Chondrocyte (in vitro differentiated cells): ENCODE data around the gene PPP2R2D. TPM values are rescaled to one million over a fixed set of nuclear protein-coding genes. Genes with fewer than 3 reads are reported as not detected.
A peak's percentile ranks its signal among the peaks of the same experiment; 100 is the strongest.

Experiments
- DNase-seq: peaks from one replicate; pipeline ENCODE4 v3.0.0; 2021; ENCODE audit warnings: mixed read lengths, low spot score
- H3K27ac Mint-ChIP-seq: one replicate; pipeline ENCODE4 v1.8.0; 2021; ENCODE audit warnings: mild to moderate bottlenecking, moderate library complexity, mixed read lengths; ENCODE audit not compliant: unreplicated experiment
- H3K27me3 Mint-ChIP-seq: 2 replicates; pipeline ENCODE4 v1.8.0; 2021; ENCODE audit warnings: low read depth, mixed read lengths
- H3K36me3 Mint-ChIP-seq: 2 replicates; pipeline ENCODE4 v1.8.0; 2021; ENCODE audit warnings: low read depth, mixed read lengths
- H3K4me1 Mint-ChIP-seq: 2 replicates; pipeline ENCODE4 v1.8.0; 2021; ENCODE audit warnings: low read depth, mild to moderate bottlenecking, mixed read lengths
- H3K4me3 Mint-ChIP-seq: one replicate; pipeline ENCODE4 v1.8.0; 2021; ENCODE audit warnings: mild to moderate bottlenecking, moderate library complexity, mixed read lengths; ENCODE audit not compliant: unreplicated experiment
- H3K9me3 Mint-ChIP-seq: 2 replicates; pipeline ENCODE4 v1.8.0; 2021; ENCODE audit warnings: low read depth, mixed read lengths
- CTCF ChIP-seq: fragments of 200-600 bp; sonication (generic); IDR thresholded peaks from 2 replicates; pipeline ENCODE4 v1.5.0; 2021; ENCODE audit warnings: antibody characterized with exemption, mild to moderate bottlenecking, moderate library complexity
- total RNA-seq: library from RNA; stranded (reverse); gene quantifications from 3 replicates; pipeline ENCODE4 v1.2.1, GENCODE V29; 2021

PPP2R2D gene
- total RNA-seq, 1 donor from 2014 or later: 24.3 TPM

- peaks cover 43% of the 10 kb centered on the region for H3K4me1 Mint-ChIP-seq
- no peaks in the 10 kb centered on the region for H3K9me3 Mint-ChIP-seq
- H3K4me3 Mint-ChIP-seq: no peak overlapping the region
- peak; percentile 41 for DNase-seq
- H3K27me3 Mint-ChIP-seq: no peaks in the 10 kb centered on the region
- TF ChIP-seq CTCF: no peak
- H3K36me3 Mint-ChIP-seq: peaks cover 9% of the 10 kb centered on the region
- no peak overlapping the region for H3K27ac Mint-ChIP-seq
Measured at GRCh38 chr10:131934769-131935168, 34.0 kb downstream of the PPP2R2D start.

GRCh38 chr10:131935260-131935659 lies 34.5 kb downstream of the PPP2R2D start:
- DNase-seq: no peak
- TF ChIP-seq CTCF: no peak
- Mint-ChIP-seq H3K27ac (no peak overlapping the region), H3K27me3 (no peaks in the 10 kb centered on the region), H3K36me3 (peaks cover 10% of the 10 kb centered on the region), H3K4me3 (no peak overlapping the region), H3K9me3 (no peaks in the 10 kb centered on the region), H3K4me1 (peaks cover 38% of the 10 kb centered on the region)

- TF ChIP-seq CTCF: no peak
- Mint-ChIP-seq H3K9me3 (no peaks in the 10 kb centered on the region), H3K4me1 (peaks cover 27% of the 10 kb centered on the region), H3K4me3 (no peak overlapping the region), H3K27me3 (no peaks in the 10 kb centered on the region), H3K36me3 (peaks cover 21% of the 10 kb centered on the region), H3K27ac (no peak overlapping the region)
- DNase-seq: no peak
Measured at GRCh38 chr10:131936294-131936693, 35.5 kb downstream of the PPP2R2D start.

GRCh38 chr10:131936736-131937135 lies 35.9 kb downstream of the PPP2R2D start:
- Mint-ChIP-seq H3K4me1 (peaks cover 23% of the 10 kb centered on the region), H3K27ac (no peak overlapping the region), H3K4me3 (no peak overlapping the region), H3K27me3 (no peaks in the 10 kb centered on the region), H3K9me3 (no peaks in the 10 kb centered on the region), H3K36me3 (peaks cover 22% of the 10 kb centered on the region)
- peak; percentile 66 for DNase-seq
- TF ChIP-seq CTCF: no peak

GRCh38 chr10:131937836-131938235 lies 37.0 kb downstream of the PPP2R2D start:
- no peaks in the 10 kb centered on the region for H3K27me3 Mint-ChIP-seq
- peaks cover 22% of the 10 kb centered on the region for H3K36me3 Mint-ChIP-seq
- DNase-seq: peak; percentile 58
- no peak overlapping the region for H3K4me3 Mint-ChIP-seq
- H3K27ac Mint-ChIP-seq: no peak overlapping the region
- H3K4me1 Mint-ChIP-seq: peaks cover 20% of the 10 kb centered on the region
- TF ChIP-seq CTCF: no peak
- no peaks in the 10 kb centered on the region for H3K9me3 Mint-ChIP-seq
